Left ventricle myocardium superior (tissue), 1 donor: ENCODE data around the gene PHAX. TPM values are rescaled to one million over a fixed set of nuclear protein-coding genes. Genes with fewer than 3 reads are reported as not detected.
"Not testable (repeated sequence)": the region's sequence is repeated elsewhere in the genome, so short reads cannot be mapped to it uniquely, and the experiment has no call there.

Source experiments
- ATAC-seq: fragments of 200-7000 bp; cut with Tn5 transposase; one replicate; pipeline ENCODE4 v1.9.1; 2020; ENCODE audit warnings: mild to moderate bottlenecking, moderate library complexity
- DNase-seq: peaks from one replicate; pipeline ENCODE4 v3.0.0-alpha.2; 2020
- intact Hi-C: fragments of 100-400 bp; cut with micrococcal nuclease; formaldehyde crosslinking; loops from one replicate; pipeline ENCODE4 v1.11.0; 2022
- long read RNA-seq: library from polyadenylated mRNA; unstranded; transcript quantifications from one replicate; pipeline ENCODE4 v2.0.0, GENCODE V29; 2021
- total RNA-seq: library from RNA; stranded (reverse); fragmentation: NEBNext Ultra II Directional; extraction: Animal tissue kit (Norgen Biotek cat#: 25700); gene quantifications from one replicate; pipeline ENCODE4 v1.2.1, GENCODE V29; 2021
- donor health status: DM: no; HTN: yes; CAD: no; lungs with severe emphysema.

The PHAX gene
- 31.7 TPM for total RNA-seq
- long read RNA-seq, full-length matches to known transcripts: 42 of 50 reads
- long read RNA-seq, partial matches to known transcripts: 5 of 50 reads
- long read RNA-seq, other reads (novel, unspliced or antisense): 3 of 50 reads

DNA sequence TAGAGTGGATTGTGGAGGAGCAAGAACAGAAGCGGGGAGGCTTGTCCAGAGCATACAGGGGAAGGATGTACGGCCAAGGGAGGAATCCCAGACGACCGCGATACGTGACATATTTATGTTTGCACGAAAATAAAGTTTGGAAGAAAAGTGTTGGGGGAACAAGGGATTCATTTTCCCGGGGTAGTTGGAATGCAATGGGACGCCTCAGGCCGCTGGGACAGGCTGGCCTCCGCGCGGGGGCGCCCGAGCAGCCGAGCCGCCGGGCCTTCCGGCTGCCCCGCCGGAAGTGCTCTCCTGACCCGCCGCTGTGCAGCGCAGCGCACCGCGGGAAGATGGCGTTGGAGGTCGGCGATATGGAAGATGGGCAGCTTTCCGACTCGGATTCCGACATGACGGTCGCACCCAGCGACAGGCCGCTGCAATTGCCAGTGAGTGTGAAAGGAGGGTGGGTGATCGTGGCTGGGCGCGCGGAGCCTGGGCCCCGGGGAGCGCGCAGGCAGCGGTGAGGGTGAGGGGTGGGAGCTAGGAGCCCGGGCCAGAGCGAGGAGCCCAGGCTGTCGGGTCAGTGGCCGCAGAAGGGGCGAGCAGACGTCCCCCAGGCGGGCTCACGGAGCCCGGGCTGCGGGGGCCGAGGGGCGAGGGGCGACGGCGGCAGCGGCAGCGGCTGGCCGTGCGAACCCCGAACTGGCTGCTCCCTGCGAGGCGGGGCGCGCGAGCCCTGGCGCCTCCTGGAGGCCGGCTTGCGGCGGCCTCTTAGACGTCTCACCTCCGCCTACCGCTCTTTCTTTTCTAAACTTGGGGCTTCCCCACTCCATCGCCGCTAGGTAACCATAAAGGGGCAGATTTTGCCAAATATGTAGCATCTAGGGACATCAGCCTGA is at the start of gene PHAX:
TSS of gene PHAX (plus strand) at position 317 of the 881 bp plus-strand sequence. CDS start at position 333, 16 bp downstream.
- intact Hi-C loops: no loop called here
- DNase-seq (peak; percentile 90), ATAC-seq (peak; percentile 99)

GRCh38 chr5:126552614-126553013 is 48.1 kb upstream of the PHAX start:
- no peak for ATAC-seq
- intact Hi-C loops: no loop called here
- DNase-seq: no peak

- DNase-seq, ATAC-seq, intact Hi-C loops: not testable (repeated sequence)
These were observed 45.6 kb upstream of the PHAX start for GRCh38 chr5:126555101-126555500.

- ATAC-seq (no peak), DNase-seq (no peak)
- intact Hi-C loops: no loop called here
These were observed 38.8 kb upstream of the PHAX start for GRCh38 chr5:126561908-126562307.

DNA sequence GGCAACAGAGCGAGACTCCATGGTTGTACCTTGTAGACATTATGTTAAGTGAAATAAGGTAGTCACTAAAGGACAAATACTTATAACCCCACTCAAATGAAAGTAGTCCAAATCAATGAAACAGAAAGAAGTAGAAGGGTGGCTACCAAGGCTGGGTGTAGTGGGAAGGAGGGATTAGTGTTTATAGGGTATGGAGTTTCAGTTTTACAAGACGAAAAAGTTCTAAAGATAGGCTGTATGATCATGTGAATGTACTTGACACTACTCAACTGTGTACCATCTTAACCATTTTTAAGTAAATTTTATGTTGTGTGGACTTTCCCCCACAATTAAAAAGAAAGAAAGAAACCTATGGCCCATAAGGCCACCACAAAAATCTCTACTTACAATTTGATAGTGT is 37.9 kb upstream of the PHAX start:
- no peak for DNase-seq

DNA sequence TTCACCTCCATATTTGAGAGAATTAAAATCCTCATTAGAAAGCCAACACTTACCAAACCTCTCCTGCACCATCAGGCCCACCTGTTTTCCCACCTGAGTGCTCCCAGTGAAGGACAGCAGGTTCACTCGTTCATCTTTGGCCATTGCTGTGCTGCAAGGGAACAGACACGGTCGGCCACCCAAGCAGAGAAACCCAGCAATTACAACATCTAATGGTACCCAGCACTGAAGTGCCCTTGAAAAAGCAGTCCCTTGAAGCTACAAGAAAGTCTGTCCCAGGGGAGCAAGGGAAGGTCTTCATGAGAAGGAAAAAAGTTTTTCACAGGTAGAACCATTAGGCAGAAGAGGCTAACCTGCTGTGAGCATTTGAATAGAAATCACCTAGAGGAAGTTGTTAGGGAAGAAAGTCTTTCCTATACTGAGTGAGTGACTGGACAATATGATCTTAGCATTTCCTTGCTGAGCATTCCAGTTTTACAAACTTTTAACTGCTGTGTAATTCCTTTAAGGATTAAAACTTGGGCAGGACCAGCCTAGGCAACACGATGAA is 32.5 kb upstream of the PHAX start:
- DNase-seq: no peak
- no peak for ATAC-seq
- intact Hi-C loops: no loop called here

More for the DNA sequence above, 37.9 kb upstream of the PHAX start:
- intact Hi-C loops: no loop called here
- ATAC-seq: no peak

- ATAC-seq (no peak), DNase-seq (no peak)
- intact Hi-C loops: no loop called here
These were observed 25.1 kb upstream of the PHAX start for GRCh38 chr5:126575644-126576043.

DNA sequence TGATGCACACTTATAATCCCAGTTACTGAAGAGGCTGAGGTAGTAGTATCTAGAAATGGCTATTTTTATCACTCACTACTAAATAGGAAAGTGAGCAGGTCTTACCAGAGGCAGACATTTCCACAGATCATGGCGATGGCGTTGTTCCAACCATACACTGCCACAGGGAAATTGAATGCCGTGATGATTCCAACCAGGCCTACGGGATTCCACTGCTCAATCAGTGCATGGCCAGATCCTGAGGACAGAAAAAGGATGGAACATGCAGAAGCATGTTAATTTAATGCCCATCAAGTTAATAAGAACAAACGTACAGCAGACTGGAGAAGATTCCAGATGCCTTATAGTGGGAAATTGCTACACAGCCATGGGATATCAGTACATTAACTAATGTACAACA is 23.8 kb upstream of the PHAX start:
- intact Hi-C loops: no loop called here

GRCh38 chr5:126577415-126577814 is 23.3 kb upstream of the PHAX start:
- intact Hi-C loops: no loop called here
- DNase-seq: no peak
- ATAC-seq: no peak

More for the DNA sequence above, 23.8 kb upstream of the PHAX start:
- DNase-seq (no peak), ATAC-seq (no peak)

- DNase-seq (no peak), ATAC-seq (no peak)
- intact Hi-C loops: no loop called here
These were observed 21.0 kb upstream of the PHAX start for GRCh38 chr5:126579716-126580115.

GRCh38 chr5:126583761-126584160 is 17.0 kb upstream of the PHAX start:
- intact Hi-C loops: no loop called here
- DNase-seq: no peak
- no peak for ATAC-seq

GRCh38 chr5:126587551-126588390 is 13.0 kb upstream of the PHAX start:
- intact Hi-C loops: no loop called here
- ATAC-seq: no peak
- no peak for DNase-seq

DNA sequence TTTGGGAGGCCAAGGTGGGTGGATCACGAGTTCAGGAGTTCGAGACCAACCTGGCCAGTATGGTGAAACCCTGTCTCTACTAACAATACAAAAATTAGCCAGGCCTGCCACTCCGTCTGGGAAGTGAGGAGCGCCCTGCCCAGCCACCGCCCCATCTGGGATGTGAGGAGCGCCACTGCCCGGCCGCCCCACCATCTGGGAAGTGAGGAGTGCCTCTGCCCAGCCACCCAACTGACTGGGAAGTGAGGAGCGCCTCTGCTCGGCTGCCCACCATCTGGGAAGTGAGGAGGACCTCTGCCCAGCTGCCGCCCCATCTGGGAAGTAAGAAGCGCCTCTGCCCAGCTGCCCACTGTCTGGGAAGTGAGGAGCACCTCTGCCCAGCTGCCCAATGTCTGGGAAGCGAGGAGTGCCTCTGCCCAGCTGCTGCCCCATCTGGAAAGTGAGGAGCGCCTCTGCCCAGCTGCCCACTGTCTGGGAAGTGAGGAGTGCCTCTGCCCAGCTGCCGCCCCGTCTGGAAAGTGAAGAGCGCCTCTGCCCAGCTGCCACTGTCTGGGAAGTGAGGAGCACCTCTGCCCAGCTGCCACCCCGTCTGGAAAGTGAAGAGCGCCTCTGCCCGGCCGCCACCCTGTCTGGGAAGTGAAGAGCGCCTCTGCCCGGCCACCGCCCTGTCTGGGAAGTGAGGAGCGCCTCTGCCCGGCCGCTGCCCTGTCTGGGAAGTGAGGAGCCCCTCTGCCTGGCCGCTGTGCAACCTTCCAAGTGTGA is 11.0 kb upstream of the PHAX start:
- no peak for ATAC-seq
- DNase-seq: no peak
- intact Hi-C loops: no loop called here

DNA sequence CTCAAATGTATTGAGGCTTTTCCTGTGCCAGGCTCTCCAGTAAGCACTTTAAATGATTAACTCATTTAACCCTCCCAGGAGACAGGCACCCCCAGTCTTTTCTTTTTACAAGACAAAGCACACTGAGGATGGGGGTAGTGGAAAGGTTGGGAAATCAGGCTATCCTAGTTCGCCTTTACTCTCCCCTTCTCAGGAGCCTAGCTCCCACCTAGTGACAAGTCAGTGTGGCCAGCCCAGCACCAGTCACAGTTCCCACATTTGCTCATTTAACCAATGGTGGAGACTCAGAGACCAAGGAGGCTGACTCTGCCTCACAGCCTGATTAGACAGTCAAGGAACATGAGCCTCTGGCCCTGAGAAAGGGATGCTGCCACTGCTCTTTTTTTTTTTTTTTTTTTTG is 9.2 kb upstream of the PHAX start:
- no peak for DNase-seq
- intact Hi-C loops: no loop called here

GRCh38 chr5:126594748-126595485 is 5.8 kb upstream of the PHAX start, which contains the start of gene ALDH7A1:
TSS of gene ALDH7A1 (minus strand) at chr5:126595219. CDS start at chr5:126595198, 21 bp downstream.
- intact Hi-C loops: no loop called here
- DNase-seq: peak; percentile 91
- peak; percentile 97 for ATAC-seq

More for the DNA sequence above, 9.2 kb upstream of the PHAX start:
- no peak for ATAC-seq

GRCh38 chr5:126595486-126596083 is 5.2 kb upstream of the PHAX start:
- DNase-seq (no peak), ATAC-seq (no peak)
- intact Hi-C loops: no loop called here

DNA sequence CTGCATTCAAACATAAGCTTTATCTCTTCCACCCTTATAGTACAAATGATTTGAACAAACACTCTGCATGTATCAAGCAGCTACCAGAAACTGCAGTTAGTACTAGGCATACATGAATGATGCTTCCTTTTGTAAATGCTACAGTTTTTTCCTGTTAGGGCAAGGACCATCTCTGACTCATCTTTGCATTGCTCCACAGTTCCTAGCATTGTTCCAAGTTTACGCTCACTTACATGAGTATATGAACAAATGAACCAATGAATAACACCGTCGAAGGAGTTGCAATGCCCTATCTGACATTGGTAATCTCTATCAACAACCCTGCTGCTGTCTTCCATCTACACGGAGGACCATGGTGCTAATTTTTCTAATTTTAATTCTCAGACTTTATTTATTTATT is 3.6 kb upstream of the PHAX start:
- ATAC-seq (no peak), DNase-seq (no peak)
- intact Hi-C loops: no loop called here

- ATAC-seq: no peak
- intact Hi-C loops: no loop called here
- DNase-seq: no peak
These were observed 1.2 kb upstream of the PHAX start for GRCh38 chr5:126599499-126599898.
